OCI-LY1 (cell line): ENCODE results near the gene C9orf72.
A peak's percentile ranks its signal among the peaks of the same experiment; 100 is the strongest.

Experiments used
- H2AFZ ChIP-seq: fragments of 200-600 bp; sonication (generic), shearing (Covaris generic); 2 replicates; pipeline ENCODE4 v1.6.0; 2014; ENCODE audit warnings: antibody characterized with exemption, mild to moderate bottlenecking, low read length
- H3F3A ChIP-seq: fragments of 200-600 bp; sonication (generic), shearing (Covaris generic); 2 replicates; pipeline ENCODE4 v1.6.0; 2014; ENCODE audit warnings: mild to moderate bottlenecking, antibody characterized with exemption, low read length, moderate library complexity; ENCODE audit not compliant: insufficient read depth
- H3K27ac ChIP-seq: fragments of 200-600 bp; sonication (generic); 2 replicates; pipeline ENCODE4 v1.5.1; 2014; ENCODE audit warnings: low read length, mixed run types, mild to moderate bottlenecking, low read depth; ENCODE audit not compliant: poor library complexity, severe bottlenecking
- H3K27me3 ChIP-seq: fragments of 200-600 bp; sonication (generic); 2 replicates; pipeline ENCODE4 v1.6.0; 2014; ENCODE audit warnings: antibody characterized with exemption, mild to moderate bottlenecking, low read length, moderate library complexity; ENCODE audit not compliant: insufficient read depth
- H3K36me3 ChIP-seq: fragments of 200-600 bp; sonication (generic); 2 replicates; pipeline ENCODE4 v1.6.1; 2014; ENCODE audit warnings: mild to moderate bottlenecking, antibody characterized with exemption, low read length, moderate library complexity, mixed read lengths; ENCODE audit not compliant: insufficient read depth
- H3K4me1 ChIP-seq: fragments of 200-600 bp; sonication (generic); 2 replicates; pipeline ENCODE4 v1.5.1; 2014; ENCODE audit warnings: mild to moderate bottlenecking, low read length, moderate library complexity; ENCODE audit not compliant: insufficient read depth, severe bottlenecking
- H3K4me2 ChIP-seq: fragments of 200-600 bp; sonication (generic), shearing (Covaris generic); 2 replicates; pipeline ENCODE4 v1.6.1; 2014; ENCODE audit warnings: low read length
- H3K4me3 ChIP-seq: fragments of 200-600 bp; sonication (generic); 2 replicates; pipeline ENCODE4 v1.5.1; 2014; ENCODE audit warnings: low read length, low read depth, mild to moderate bottlenecking, mixed read lengths; ENCODE audit not compliant: poor library complexity, severe bottlenecking
- H3K79me2 ChIP-seq: fragments of 200-600 bp; shearing (Covaris generic); 2 replicates; pipeline ENCODE4 v1.6.1; 2016; ENCODE audit warnings: mixed run types, low read length, mixed read lengths; ENCODE audit not compliant: insufficient read depth
- H3K9ac ChIP-seq: fragments of 200-600 bp; sonication (generic), shearing (Covaris generic); 2 replicates; pipeline ENCODE4 v1.6.1; 2014; ENCODE audit warnings: mild to moderate bottlenecking, low read length, mixed read lengths
- H3K9me2 ChIP-seq: fragments of 200-600 bp; sonication (generic), shearing (Covaris generic); 2 replicates; pipeline ENCODE4 v1.6.1; 2014; ENCODE audit warnings: low read depth, mild to moderate bottlenecking, low read length, mixed read lengths
- H3K9me3 ChIP-seq: fragments of 200-600 bp; shearing (Covaris generic); 2 replicates; pipeline ENCODE4 v1.6.1; 2014; ENCODE audit warnings: low read length, mixed read lengths
- H4K20me1 ChIP-seq: fragments of 200-600 bp; sonication (generic), shearing (Covaris generic); 2 replicates; pipeline ENCODE4 v1.6.0; 2016; ENCODE audit warnings: mild to moderate bottlenecking, low read length; ENCODE audit not compliant: insufficient read depth
- CTCF ChIP-seq: fragments of 200-600 bp; sonication (generic), shearing (Covaris generic); IDR thresholded peaks from 2 replicates; pipeline ENCODE4 v1.5.1; 2017; ENCODE audit warnings: mild to moderate bottlenecking, antibody characterized with exemption, low read length, moderate library complexity, mixed read lengths
- EZH2 ChIP-seq: fragments of 200-600 bp; sonication (generic), shearing (Covaris generic); IDR thresholded peaks from 2 replicates; pipeline ENCODE4 v1.8.0; 2017; ENCODE audit warnings: borderline replicate concordance, mixed run types, mild to moderate bottlenecking, antibody characterized with exemption, low read length, moderate library complexity, mixed read lengths

C9orf72 gene

GRCh38 chr9:27535701-27536118 is 37.6 kb downstream of the C9orf72 start:
- TF ChIP-seq CTCF (peak; percentile 43; the same call in 1 of the 2 replicates), EZH2 (no peak)
- Histone ChIP-seq H3F3A (no peaks in the 10 kb centered on the region), H3K79me2 (no peaks in the 10 kb centered on the region), H3K27ac (no peak overlapping the region), H3K4me1 (no peaks in the 10 kb centered on the region), H3K9ac (no peak overlapping the region), H3K4me3 (no peak overlapping the region), H3K9me3 (no peaks in the 10 kb centered on the region), H3K4me2 (no peak overlapping the region), H3K27me3 (no peaks in the 10 kb centered on the region), H2AFZ (no peak overlapping the region), H3K36me3 (no peaks in the 10 kb centered on the region), H3K9me2 (no peaks in the 10 kb centered on the region), H4K20me1 (no peaks in the 10 kb centered on the region)

DNA sequence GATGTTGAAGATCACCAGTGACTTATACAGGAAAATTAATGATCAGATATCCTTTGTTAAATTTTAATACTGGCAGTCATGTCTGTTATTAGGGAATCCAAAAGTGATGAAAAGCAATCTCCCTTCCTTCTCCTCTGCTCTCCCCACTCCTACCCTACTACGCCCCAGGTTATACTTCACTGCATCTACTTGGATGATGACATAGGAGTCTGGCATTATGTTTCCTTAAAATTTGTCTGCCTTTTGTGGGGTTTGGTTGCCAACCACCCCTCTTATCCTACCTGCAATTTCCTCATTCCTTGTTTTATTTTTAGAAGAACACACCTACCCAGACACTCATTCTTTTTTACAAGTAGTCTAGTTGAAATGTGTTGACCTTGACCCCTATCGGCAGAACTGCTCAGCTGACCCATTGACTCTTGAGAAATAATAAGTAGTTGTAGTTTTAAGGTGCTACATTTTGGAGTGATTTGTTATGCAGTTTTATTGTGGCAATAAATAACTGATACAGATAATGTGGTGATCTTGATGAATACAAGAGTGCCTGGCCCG is 38.5 kb downstream of the C9orf72 start:
- TF ChIP-seq EZH2 (no peak), CTCF (no peak)
- Histone ChIP-seq H3F3A (no peaks in the 10 kb centered on the region), H3K27me3 (no peaks in the 10 kb centered on the region), H2AFZ (no peak overlapping the region), H3K79me2 (no peaks in the 10 kb centered on the region), H3K9ac (no peak overlapping the region), H4K20me1 (no peaks in the 10 kb centered on the region), H3K36me3 (no peaks in the 10 kb centered on the region), H3K27ac (no peak overlapping the region), H3K4me3 (no peak overlapping the region), H3K9me2 (no peaks in the 10 kb centered on the region), H3K9me3 (no peaks in the 10 kb centered on the region), H3K4me1 (no peaks in the 10 kb centered on the region), H3K4me2 (no peak overlapping the region)

DNA sequence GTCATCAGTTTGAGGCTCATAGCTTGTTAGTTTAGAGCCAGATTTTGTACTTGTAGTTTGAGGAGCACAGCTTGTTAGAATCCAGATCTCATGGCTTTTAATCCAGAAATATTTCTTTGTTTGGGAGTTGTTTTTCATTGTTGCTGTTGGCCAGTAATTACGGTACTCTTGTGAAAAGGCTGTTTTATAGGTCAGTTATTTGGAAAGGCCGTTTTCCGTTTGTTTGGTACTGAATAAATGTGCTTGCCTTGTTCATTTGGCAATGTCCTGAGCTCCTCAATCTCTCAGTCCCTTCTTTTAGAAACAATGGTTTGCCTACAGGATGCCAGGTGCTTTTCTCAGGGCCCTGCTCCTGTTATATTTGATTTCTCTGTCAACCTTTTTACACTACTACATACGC is 39.1 kb downstream of the C9orf72 start:
- Histone ChIP-seq H3F3A (no peaks in the 10 kb centered on the region), H3K4me3 (no peak overlapping the region), H3K9ac (no peak overlapping the region)

More for the DNA sequence above, 39.1 kb downstream of the C9orf72 start:
- Histone ChIP-seq H2AFZ (no peak overlapping the region), H3K4me1 (peaks cover 3% of the 10 kb centered on the region), H3K27me3 (no peaks in the 10 kb centered on the region), H3K27ac (no peak overlapping the region), H3K9me3 (no peaks in the 10 kb centered on the region), H4K20me1 (no peaks in the 10 kb centered on the region), H3K79me2 (no peaks in the 10 kb centered on the region), H3K36me3 (no peaks in the 10 kb centered on the region), H3K9me2 (no peaks in the 10 kb centered on the region), H3K4me2 (no peak overlapping the region)
- no peak for TF ChIP-seq CTCF
